Hepatocyte (in vitro differentiated cells): ENCODE data around the gene PTTG1IP. TPM values are rescaled to one million over a fixed set of nuclear protein-coding genes. Genes with fewer than 3 reads are reported as not detected.

Experiments used
- DNase-seq: peaks from one replicate; pipeline ENCODE4 v3.0.0-alpha.2; 2016; ENCODE audit warnings: low spot score
- H2AFZ ChIP-seq: fragments of 200-600 bp; sonication (generic); 2 replicates; pipeline ENCODE4 v1.6.0; 2016; ENCODE audit warnings: antibody characterized with exemption, mild to moderate bottlenecking
- H3K27ac ChIP-seq: fragments of 200-600 bp; sonication (generic); 2 replicates; pipeline ENCODE4 v1.5.1; 2016; ENCODE audit warnings: mild to moderate bottlenecking
- H3K27me3 ChIP-seq: fragments of 200-600 bp; sonication (generic); 2 replicates; pipeline ENCODE4 v1.6.1; 2016
- H3K36me3 ChIP-seq: fragments of 200-600 bp; sonication (generic); replicated peaks from 2 replicates; pipeline ENCODE4 v1.5.1; 2016; ENCODE audit warnings: low read depth; ENCODE audit not compliant: insufficient read depth
- H3K4me1 ChIP-seq: fragments of 200-600 bp; sonication (generic); 2 replicates; pipeline ENCODE4 v1.5.1; 2016; ENCODE audit warnings: mild to moderate bottlenecking, moderate library complexity; ENCODE audit not compliant: insufficient read depth
- H3K4me2 ChIP-seq: fragments of 200-600 bp; sonication (generic); 2 replicates; pipeline ENCODE4 v1.6.0; 2016
- H3K4me3 ChIP-seq: fragments of 200-600 bp; sonication (generic); 2 replicates; pipeline ENCODE4 v1.5.1; 2016; ENCODE audit warnings: mild to moderate bottlenecking
- H3K79me2 ChIP-seq: fragments of 200-600 bp; sonication (generic); 2 replicates; pipeline ENCODE4 v1.6.0; 2017; ENCODE audit warnings: mild to moderate bottlenecking
- H3K9me2 ChIP-seq: fragments of 200-600 bp; sonication (generic); replicated peaks from 2 replicates; pipeline ENCODE4 v1.6.0; 2017; ENCODE audit warnings: mild to moderate bottlenecking; ENCODE audit not compliant: insufficient read depth
- H3K9me3 ChIP-seq: fragments of 200-600 bp; sonication (generic); 2 replicates; pipeline ENCODE4 v1.5.1; 2016; ENCODE audit warnings: low read depth, mild to moderate bottlenecking
- H4K20me1 ChIP-seq: fragments of 200-600 bp; sonication (generic); 2 replicates; pipeline ENCODE4 v1.6.0; 2016; ENCODE audit warnings: mild to moderate bottlenecking; ENCODE audit not compliant: insufficient read depth, poor library complexity, severe bottlenecking
- EZH2 ChIP-seq: fragments of 200-600 bp; sonication (generic); IDR thresholded peaks from 2 replicates; pipeline ENCODE4 v1.6.1; 2016; ENCODE audit warnings: antibody characterized with exemption, mild to moderate bottlenecking, borderline replicate concordance
- EZH2phosphoT487 ChIP-seq: fragments of 200-600 bp; sonication (generic); IDR thresholded peaks from one replicate; pipeline ENCODE4 v1.6.1; 2018; ENCODE audit warnings: antibody characterized with exemption, mild to moderate bottlenecking, low read depth, moderate library complexity; ENCODE audit not compliant: unreplicated experiment, severe bottlenecking
- WGBS: methylation state at CpG from one replicate; pipeline ENCODE4 v1.1.6; 2016; ENCODE audit warnings: low lambda C conversion rate; ENCODE audit errors: missing lambda C conversion rate; 5-methylcytosine and 5-hydroxymethylcytosine counted together
- polyA plus RNA-seq: library from polyadenylated mRNA; unstranded; fragments of >200 nt; fragmentation: Nextera tagmentation; extraction: Ambion mirVana; gene quantifications from 2 replicates; pipeline ENCODE4 v1.2.1, GENCODE V29; 2016
- total RNA-seq: library from RNA; depleted of rRNA; stranded (reverse); fragments of >200 nt; gene quantifications from 2 replicates; pipeline ENCODE4 v1.2.3, GENCODE V29; 2014
- TF ChIP-seq, protein P1 (sequence below): fragments of 200-600 bp; sonication (generic); IDR thresholded peaks from 2 replicates; pipeline ENCODE4 v1.5.1; 2016; ENCODE audit warnings: antibody characterized with exemption, mild to moderate bottlenecking; ENCODE audit not compliant: poor library complexity

Gene PTTG1IP
- total and polyA plus RNA-seq, 2 experiments from 2014 or later: 344 to 362 TPM

DNA sequence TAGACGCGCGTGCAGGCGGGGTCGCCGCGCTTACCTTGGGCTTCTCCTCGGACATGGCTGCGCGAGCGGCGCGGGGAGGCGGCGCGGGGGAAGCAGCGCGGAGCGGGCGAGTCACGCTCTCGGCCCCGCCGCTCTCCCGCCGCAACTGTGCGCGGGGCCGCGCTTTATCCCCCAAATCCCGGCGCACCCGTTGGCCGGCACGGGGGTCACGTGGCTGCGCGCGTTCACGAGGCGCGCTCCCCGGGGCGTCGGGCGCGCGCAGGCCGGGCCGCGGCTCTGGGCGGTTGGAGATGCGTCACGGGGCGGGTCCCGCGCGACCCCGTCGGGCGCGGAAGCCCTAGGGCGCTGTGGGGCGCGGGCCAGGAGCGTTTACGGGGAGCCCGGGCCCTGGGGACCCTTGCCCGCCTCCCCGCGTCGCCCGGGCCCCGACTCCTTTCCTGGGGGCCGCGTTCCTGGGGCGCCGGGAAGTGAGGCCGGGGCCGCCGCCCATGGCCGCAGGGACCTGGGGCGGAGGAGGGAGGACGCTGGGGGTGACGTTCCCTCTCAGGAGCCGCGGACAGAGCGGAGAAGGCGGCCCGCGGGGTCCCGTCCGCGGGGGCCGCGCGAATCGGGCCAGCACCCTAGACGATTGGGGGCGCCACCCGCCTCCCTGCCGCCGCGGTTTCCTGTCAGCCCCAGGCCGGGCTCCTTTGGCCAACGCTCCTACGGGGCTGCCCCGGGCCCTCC lies 55.4 kb downstream of the PTTG1IP start, which contains the start of gene SUMO3:
TSS of gene SUMO3 (minus strand) at position 149 of the 726 bp plus-strand sequence. CDS start at position 55, 94 bp downstream.
- peaks cover 43% of the 10 kb centered on the region for H3K79me2 ChIP-seq
- peak; percentile 94 for DNase-seq
- peak within 1 kb of the TSS; percentile 99 for H3K4me2 ChIP-seq
- peak within 1 kb of the TSS; percentile 100 for H2AFZ ChIP-seq
- peaks cover 31% of the 10 kb centered on the region for H4K20me1 ChIP-seq
- H3K36me3 ChIP-seq: no peaks in the 10 kb centered on the region
- H3K27me3 ChIP-seq: no peaks in the 10 kb centered on the region
- H3K27ac ChIP-seq: peak within 1 kb of the TSS; percentile 95
- H3K4me3 ChIP-seq: peak within 1 kb of the TSS; percentile 75
- no peaks in the 10 kb centered on the region for H3K9me3 ChIP-seq
- peaks cover 8% of the 10 kb centered on the region for H3K4me1 ChIP-seq
- 6% methylated on average over 78 of the region's 108 CpGs for WGBS
- no peaks in the 10 kb centered on the region for H3K9me2 ChIP-seq
- TF ChIP-seq EZH2phosphoT487 (no peak), EZH2 (no peak)
- TF ChIP-seq, protein P1, sequence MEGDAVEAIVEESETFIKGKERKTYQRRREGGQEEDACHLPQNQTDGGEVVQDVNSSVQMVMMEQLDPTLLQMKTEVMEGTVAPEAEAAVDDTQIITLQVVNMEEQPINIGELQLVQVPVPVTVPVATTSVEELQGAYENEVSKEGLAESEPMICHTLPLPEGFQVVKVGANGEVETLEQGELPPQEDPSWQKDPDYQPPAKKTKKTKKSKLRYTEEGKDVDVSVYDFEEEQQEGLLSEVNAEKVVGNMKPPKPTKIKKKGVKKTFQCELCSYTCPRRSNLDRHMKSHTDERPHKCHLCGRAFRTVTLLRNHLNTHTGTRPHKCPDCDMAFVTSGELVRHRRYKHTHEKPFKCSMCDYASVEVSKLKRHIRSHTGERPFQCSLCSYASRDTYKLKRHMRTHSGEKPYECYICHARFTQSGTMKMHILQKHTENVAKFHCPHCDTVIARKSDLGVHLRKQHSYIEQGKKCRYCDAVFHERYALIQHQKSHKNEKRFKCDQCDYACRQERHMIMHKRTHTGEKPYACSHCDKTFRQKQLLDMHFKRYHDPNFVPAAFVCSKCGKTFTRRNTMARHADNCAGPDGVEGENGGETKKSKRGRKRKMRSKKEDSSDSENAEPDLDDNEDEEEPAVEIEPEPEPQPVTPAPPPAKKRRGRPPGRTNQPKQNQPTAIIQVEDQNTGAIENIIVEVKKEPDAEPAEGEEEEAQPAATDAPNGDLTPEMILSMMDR: peak; percentile 10

GRCh38 chr21:44817506-44817880 lies 56.0 kb downstream of the PTTG1IP start:
- no peaks in the 10 kb centered on the region for H3K9me3 ChIP-seq

DNA sequence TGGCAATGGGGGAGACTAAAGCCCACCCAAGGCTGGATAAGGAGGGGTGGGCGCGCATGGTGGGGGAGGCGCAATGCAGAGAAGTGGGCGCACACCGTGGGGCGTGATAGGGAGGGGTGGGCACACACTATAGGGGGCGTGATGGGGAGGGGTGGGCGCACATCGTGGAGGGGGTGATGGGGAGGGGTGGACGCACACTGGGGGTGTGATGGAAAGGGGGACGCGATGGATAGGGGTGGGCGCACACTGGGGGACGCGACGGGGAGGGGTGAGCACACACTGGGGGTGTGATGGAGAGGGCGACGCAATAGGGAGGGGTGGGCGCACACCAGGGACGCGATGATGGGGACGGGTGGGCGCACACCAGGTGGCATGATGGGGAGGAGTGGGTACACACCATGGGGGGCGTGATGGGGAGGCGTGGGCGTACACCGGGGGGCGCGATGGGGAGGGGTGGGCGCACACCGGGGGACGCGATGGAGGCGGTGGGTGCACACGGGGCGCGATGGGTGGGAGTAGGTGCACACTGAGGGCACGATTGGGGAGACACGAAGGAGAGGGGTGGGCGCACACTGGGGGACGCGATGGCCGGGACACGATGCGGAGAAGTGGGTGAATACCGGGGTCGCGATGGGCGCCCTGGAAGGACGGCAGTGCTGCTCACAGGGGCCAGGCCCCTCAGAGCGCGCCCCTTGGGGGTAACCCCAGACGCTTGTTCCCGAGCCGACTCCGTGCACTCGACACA lies 56.6 kb downstream of the PTTG1IP start:
- Histone ChIP-seq H3K9me3 (no peaks in the 10 kb centered on the region), H3K4me1 (peaks cover 8% of the 10 kb centered on the region), H3K9me2 (no peaks in the 10 kb centered on the region), H3K4me3 (peak overlapping the region; percentile 41), H3K27ac (no peak overlapping the region), H4K20me1 (peaks cover 31% of the 10 kb centered on the region), H3K79me2 (peaks cover 54% of the 10 kb centered on the region), H3K4me2 (peak overlapping the region; percentile 99), H3K27me3 (no peaks in the 10 kb centered on the region), H2AFZ (no peak overlapping the region), H3K36me3 (no peaks in the 10 kb centered on the region)
- DNase-seq: no peak
- TF ChIP-seq, protein P1: no peak
- no peak for TF ChIP-seq EZH2
- no peak for TF ChIP-seq EZH2phosphoT487
- 61% methylated on average over 21 of the region's 57 CpGs for WGBS

More at GRCh38 chr21:44817506-44817880, 56.0 kb downstream of the PTTG1IP start:
- Histone ChIP-seq H3K79me2 (peaks cover 48% of the 10 kb centered on the region), H2AFZ (no peak overlapping the region), H3K27ac (peak overlapping the region; percentile 95), H3K4me1 (peaks cover 8% of the 10 kb centered on the region), H3K27me3 (no peaks in the 10 kb centered on the region), H3K36me3 (no peaks in the 10 kb centered on the region), H3K9me2 (no peaks in the 10 kb centered on the region), H3K4me2 (peak overlapping the region; percentile 99), H4K20me1 (peaks cover 31% of the 10 kb centered on the region), H3K4me3 (peak overlapping the region; percentile 41)
- peak; percentile 96 for DNase-seq
- whole genome bisulfite sequencing: 2% methylated on average over 23 of the region's 43 CpGs
- TF ChIP-seq, protein P1: no peak
- TF ChIP-seq EZH2phosphoT487 (no peak), EZH2 (no peak)
